ENCODE measurements around the gene PPHLN1.
A peak's percentile ranks its signal among the peaks of the same experiment; 100 is the strongest.

The PPHLN1 gene

DNA sequence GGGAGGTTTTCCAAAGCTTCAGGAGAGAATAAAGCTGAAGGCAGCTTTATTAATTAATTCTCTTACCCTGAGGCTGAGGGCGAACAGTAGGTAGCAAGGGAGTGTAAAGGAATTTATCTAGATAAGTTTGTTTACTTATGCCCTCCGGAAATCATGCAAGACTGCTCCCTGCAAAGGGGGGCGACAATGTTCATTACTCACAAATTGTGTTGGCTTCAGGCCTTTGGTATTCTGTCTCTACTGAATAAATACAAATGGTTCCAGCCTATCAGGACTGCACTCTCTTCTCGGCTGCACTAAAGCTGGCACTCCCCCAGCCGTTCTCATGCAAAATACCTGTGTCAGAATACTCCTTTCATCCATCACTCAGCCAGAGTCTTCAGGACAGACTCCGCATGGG is 120.8 kb downstream of the PPHLN1 start:
- no peak for DNase-seq

DNA sequence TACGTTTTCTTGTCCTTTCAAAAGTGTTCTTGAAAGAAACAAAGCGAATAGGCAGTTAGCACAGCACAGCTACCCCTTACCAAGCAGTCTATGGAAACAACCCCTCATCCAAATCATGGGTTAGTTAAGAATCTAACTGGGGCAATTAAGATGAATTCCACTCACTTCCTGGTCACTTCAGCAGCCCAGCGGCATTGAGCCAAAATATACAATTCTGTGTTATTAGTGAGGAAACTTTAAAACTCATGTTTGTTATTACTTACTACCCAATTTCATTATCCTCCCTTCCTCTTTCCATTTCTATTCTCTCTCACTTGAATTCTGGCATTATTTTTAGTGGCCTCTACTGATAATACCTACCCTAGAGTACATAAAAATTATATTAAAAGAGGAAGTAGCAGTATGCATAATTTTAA is 121.4 kb downstream of the PPHLN1 start:
- no peak for DNase-seq

DNA sequence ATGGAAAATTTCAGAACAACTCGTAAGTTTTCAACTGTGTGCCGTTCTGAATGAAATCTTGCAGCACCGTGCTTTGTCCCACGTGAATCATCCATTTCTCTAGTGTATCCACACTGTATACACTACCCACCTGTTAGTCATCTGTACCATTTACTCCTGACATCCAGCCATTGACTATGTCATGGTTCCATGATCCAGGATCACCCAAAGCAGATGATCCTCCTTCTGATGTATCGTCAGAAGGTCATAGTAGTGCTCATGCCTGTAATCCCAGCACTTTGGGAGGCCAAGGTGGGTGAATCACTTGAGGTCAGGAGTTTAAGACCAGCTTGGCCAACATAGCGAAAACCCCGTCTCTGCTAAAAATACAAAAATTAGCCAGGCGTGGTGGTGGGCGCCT is 122.9 kb downstream of the PPHLN1 start:
- DNase-seq, result no peak

- DNase-seq, result no peak
These were observed 124.3 kb downstream of the PPHLN1 start for GRCh38 chr12:42450248-42450647.

DNA sequence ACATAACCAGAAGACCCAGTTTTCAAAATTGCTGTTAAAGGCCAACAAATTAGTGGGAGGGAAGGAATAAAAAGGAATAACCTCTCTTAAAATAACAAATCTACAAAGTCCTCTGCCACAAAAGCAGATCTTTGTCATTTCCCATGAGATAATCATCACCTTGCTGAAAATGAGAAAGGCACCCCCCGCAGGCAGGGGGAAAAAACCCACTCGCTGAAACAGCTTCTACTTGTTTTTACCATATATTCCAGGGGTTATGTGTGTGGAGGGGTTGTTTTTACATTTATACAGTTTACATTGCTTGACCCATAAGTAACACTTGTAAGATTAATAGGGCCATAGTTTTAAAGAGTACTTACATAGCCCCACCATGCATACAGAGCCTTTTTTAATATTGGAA is 132.6 kb downstream of the PPHLN1 start:
- DNase-seq, result no peak

GRCh38 chr12:42459336-42459847 is 133.4 kb downstream of the PPHLN1 start:
- DNase-seq, result no peak

GRCh38 chr12:42462486-42462885 is 136.5 kb downstream of the PPHLN1 start:
- DNase-seq, result no peak

DNA sequence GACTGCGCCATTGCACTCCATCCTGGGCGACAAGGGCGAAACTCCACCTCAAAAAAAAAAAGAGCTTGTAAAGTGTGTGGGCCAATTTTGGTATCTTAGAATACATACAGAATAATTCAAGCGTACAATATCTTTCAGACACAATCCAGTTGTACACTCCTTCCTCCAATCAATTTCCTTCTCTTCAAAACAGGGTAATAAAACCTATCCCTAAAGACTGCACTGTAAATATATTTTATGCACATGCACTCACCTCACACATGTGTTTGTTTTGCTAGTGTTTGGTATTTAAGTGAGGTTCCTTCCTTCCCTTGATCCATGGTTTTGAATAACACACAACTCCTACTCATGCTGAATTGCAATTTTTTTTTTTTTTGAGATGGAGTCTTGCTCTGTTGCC is 137.7 kb downstream of the PPHLN1 start:
- no peak for DNase-seq

DNA sequence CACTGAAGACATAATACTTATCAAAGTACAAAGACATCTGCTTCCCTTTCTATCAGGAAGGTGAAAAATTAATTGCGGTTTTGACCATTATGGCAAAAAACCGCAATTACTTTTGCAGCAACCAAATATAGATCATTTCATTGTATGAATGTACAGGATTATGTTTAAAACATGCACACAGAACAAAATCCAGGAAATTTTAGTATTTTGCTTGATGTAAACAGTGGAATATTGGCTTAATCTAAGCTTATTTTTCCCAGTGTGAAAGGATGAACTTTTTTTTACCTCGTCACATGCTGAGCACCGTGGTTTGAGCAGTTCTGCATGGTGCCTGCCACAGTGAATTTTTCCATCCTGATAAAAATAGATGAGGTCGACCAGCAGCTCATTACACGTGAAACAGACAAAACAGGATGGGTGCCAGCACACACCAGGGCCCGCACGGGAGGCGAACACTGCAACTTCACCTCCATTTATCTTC is 142.4 kb downstream of the PPHLN1 start:
- no peak for DNase-seq

DNA sequence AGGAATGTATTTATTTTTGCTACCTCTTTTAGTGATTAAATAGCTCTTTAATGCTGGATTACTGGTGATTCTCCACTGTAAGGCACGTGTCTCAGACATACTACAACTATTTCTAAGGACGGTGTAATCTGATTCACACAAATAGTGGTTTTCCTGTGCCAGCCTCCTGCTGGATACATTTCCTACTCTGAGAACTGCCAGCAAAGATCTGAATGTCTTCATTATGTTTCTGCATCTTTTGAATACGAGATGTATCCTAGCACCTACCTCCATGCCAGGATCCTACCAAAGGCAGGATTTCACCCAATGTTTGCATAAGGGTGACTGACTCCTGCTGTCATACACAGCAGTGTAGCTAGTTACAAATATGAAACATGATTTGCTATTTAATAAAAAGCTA is 143.0 kb downstream of the PPHLN1 start:
- DNase-seq, result no peak

DNA sequence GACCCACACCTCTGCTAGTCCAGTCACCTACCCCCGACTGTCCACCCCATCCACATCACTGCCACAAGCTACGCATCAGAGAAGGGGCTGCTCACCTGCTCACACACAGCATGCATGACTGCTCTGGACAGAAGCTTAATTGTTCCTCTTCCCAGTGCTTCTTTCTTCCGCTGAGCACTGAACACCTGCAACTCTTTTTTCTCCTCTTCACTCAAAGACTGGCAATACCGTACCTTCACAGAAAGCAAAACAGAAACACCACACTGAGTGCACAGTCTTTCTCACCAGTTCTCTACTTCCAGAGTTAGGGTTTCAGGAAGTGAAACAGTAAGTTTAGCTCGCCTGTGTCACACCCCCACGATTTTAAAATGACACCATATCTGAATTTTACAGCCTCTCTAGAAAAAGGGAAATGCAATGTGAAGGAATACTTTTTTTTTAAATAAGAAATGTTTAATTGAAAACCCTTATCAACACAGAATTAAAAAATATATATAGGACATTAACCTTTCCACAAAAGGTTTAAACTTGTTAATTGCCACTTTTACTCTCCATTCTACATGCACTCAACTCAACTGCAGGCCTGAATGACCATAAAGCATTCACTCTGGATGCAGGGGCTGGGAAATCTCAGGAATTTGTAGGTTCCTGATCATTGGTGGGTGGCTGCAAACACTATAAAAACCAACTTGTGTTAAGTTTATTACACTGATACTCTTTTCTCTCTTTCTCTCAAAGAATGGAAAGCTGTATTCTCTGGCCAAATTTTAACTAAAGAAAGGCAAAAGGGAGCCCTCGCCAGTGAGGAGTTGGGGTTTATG is 143.6 kb downstream of the PPHLN1 start:
- DNase-seq, result peak; percentile 18 to 51

GRCh38 chr12:42472376-42472775 is 146.4 kb downstream of the PPHLN1 start:
- DNase-seq, result no peak

DNA sequence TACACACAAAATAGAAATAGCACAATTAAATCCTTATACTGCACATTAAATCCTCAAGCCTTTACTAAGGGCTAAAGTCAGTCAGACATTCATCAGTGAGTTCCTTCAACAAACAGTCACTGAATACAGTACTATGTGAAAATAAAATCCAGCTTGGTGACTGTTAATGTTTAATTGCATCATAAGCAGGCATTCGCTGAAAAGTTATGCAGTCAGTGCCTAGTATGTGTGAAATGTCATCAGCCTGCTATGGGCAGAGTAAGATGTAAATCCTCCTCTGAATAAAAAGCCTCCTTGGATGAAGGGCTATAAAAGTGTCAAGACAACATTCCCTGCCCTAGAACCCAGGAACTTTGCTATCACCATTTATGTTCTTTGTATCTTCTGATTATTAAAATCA is 147.2 kb downstream of the PPHLN1 start:
- no peak for DNase-seq

GRCh38 chr12:42473561-42473960 is 147.6 kb downstream of the PPHLN1 start:
- no peak for DNase-seq

DNA sequence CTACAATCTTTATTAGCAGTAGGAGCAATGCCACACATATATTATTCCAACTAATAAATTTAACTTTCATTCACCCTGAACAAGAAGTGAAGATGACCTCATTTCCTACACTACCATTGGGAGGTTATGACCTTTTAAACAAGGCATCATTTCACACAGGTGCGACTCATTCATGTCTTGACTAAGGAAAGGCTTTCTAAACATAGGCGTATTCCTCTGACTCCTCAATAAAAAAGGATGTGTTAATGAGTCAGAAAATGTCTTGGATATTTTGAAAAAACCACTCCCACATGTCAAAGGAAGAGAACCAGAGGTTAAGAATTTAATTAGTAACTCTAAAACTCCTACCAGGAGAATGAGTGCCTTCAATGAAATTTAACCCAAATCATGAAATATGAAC is 148.4 kb downstream of the PPHLN1 start:
- no peak for DNase-seq

DNA sequence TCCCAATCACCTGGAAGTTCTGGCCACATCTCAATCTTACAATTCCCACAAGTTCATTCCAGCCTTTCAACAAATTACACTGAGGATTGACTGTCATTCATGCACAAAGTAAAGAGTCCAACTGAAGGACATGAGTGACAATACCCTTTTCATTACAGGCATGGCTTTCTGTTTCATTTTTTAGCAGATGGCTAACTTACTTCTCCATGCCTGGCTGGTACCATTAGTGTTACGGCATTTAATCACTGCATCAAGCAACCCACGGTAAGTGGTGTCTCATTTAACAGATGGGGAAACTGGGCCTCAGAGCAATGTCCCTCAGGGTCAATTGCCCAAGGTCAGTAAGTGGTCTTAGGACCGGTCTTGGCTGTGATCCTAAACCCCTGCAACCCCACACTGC is 149.1 kb downstream of the PPHLN1 start:
- no peak for DNase-seq

DNA sequence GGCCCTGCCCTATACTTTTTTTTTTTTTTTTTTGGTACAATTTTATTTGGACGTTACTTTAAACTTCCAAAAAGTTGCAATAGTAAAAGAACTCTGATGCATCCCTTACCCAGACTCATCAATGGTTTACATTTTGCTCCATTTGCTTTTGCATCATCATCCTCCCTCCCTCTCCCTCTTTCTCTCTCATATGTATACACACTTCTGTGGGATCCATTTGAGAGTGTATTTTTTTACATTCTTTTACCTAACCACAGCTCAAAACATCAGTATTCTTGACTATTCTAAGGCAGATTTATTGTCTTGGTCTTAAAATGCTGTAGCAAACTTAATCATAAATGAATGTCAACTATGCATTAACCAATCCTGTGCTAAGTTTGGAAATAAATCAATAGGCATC is 152.0 kb downstream of the PPHLN1 start:
- no peak for DNase-seq

GRCh38 chr12:42481368-42481767 is 155.4 kb downstream of the PPHLN1 start:
- no peak for DNase-seq

- DNase-seq, result no peak
These were observed 156.2 kb downstream of the PPHLN1 start for GRCh38 chr12:42482041-42482747.

DNA sequence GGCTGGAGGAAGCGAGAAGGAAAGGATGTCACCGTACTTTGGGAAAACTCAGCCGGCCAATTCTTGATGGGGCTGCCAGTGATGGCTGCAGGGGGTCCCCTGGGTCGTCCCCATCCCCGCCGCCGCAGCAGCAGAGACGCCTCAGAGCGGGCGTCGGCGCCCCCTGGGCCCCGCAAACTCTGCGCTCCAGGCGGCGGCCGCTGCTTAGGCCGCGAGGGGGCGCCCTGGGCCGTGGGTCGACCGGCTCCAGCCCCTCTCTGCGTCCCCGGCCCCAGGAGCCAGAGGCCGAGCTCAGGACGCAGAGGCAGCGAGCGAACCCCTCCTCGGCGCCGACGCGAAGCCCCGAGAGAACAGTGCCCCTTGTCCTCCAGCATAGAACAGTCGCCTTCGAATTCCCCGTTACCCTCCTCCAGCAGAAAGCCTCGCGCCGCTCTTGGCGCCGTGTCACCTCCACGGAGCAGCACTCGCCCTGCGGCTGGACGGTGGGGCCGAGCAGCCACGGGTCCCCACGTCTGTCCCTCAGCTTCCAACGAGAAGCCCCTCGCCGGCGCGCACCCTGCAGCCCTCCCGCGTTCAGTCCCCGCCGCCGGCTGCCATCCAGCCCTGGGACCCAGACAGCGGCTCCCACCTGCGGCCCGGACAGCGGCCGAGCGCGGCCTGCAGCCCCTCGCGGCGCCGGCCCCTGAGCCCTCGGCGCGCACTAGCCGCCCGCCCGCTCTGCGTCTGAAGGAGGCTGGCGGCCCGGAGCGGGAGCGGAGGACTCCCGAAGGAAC is 157.0 kb downstream of the PPHLN1 start:
- peak; percentile 37 to 51 for DNase-seq

- peak in 1 of 2 donors; percentile 17 for DNase-seq
These were observed 157.5 kb downstream of the PPHLN1 start for GRCh38 chr12:42483521-42483790.

DNA sequence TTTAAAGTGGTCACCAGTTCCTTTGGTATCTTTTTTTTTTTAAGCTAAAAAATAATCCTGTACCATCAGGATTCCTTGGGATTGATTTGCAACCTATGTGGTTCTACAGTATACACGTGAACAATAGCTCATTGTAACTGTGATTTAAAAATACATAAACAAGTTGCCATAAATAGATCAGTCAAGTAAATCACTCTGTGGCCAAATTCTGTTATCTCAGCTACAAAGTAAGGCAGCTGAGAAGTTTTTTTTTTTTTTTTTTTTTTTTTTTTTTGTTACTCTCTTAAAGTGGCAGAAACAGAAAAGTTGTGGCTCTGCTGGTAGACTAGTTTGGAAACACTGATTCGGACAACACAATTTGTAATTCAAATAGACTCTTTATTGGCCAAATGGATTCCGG is 159.0 kb downstream of the PPHLN1 start:
- no peak for DNase-seq

- no peak for DNase-seq
These were observed 159.9 kb downstream of the PPHLN1 start for GRCh38 chr12:42485823-42486222.

- no peak for DNase-seq
These were observed 160.4 kb downstream of the PPHLN1 start for GRCh38 chr12:42486407-42486806.

Measured in CD4-positive, alpha-beta T cell treated with Interferon alpha-2 for 1 hour (primary cell).